Immature natural killer cell (primary cell): ENCODE measurements around the gene MUC5AC. TPM values are rescaled to one million over a fixed set of nuclear protein-coding genes. Genes with fewer than 3 reads are reported as not detected.

Experiments used
- DNase-seq, 3 donors: peaks; one replicate each; pipeline ENCODE4 v3.0.0; 2022; ENCODE audit warnings: mixed read lengths in 1 of 3
- H3K27ac Mint-ChIP-seq, 6 donors: one replicate each; pipeline ENCODE4 v1.8.0; 2020; ENCODE audit warnings: mixed read lengths in 6 of 6, mild to moderate bottlenecking in 5 of 6, inconsistent platforms in 4 of 6, moderate library complexity in 3 of 6
- H3K27me3 Mint-ChIP-seq, 3 donors: one replicate each; pipeline ENCODE4 v1.8.0; 2020 to 2021; ENCODE audit warnings: low read depth in 3 of 3, mild to moderate bottlenecking in 3 of 3, mixed read lengths in 3 of 3, moderate library complexity in 3 of 3, inconsistent platforms in 1 of 3
- H3K36me3 Mint-ChIP-seq, 3 donors: one replicate each; pipeline ENCODE4 v1.8.0; 2020; ENCODE audit warnings: mixed read lengths in 3 of 3, inconsistent platforms in 2 of 3, mild to moderate bottlenecking in 2 of 3
- H3K4me1 Mint-ChIP-seq, 2 donors: one replicate each; pipeline ENCODE4 v1.8.0; 2020; ENCODE audit warnings: inconsistent platforms in 2 of 2, mild to moderate bottlenecking in 2 of 2, mixed read lengths in 2 of 2, moderate library complexity in 1 of 2
- H3K4me3 Mint-ChIP-seq, 5 donors: one replicate each; pipeline ENCODE4 v1.8.0; 2020; ENCODE audit warnings: mild to moderate bottlenecking in 5 of 5, mixed read lengths in 5 of 5, inconsistent platforms in 3 of 5, moderate library complexity in 3 of 5
- H3K9me3 Mint-ChIP-seq, 6 donors: one replicate each; pipeline ENCODE4 v1.8.0; 2020; ENCODE audit warnings: mild to moderate bottlenecking in 6 of 6, mixed read lengths in 6 of 6, inconsistent platforms in 4 of 6, moderate library complexity in 3 of 6
- polyA plus RNA-seq, 3 donors: library from polyadenylated mRNA; unstranded; fragments of 300-500 nt; fragmentation: Illumina TruSeq; gene quantifications; one replicate each; pipeline ENCODE4 v1.2.3, GENCODE V29; 2021

MUC5AC gene
- polyA plus RNA-seq, 3 donors from 2014 or later, result not detected

GRCh38 chr11:1129143-1129610, 28.6 kb upstream of the MUC5AC start:
- Mint-ChIP-seq H3K4me3 (no peak overlapping the region), H3K4me1 (no peaks in the 10 kb centered on the region), H3K36me3 (peaks cover 5 to 7% (median 6%) of the 10 kb centered on the region in 3 donors), H3K27ac (no peak overlapping the region), H3K27me3 (peaks cover 2 to 5% (median 5%) of the 10 kb centered on the region in 3 donors), H3K9me3 (peaks cover 7 to 16% (median 12%) of the 10 kb centered on the region in 6 donors)
- DNase-seq, result no peak

GRCh38 chr11:1129611-1130160, 28.1 kb upstream of the MUC5AC start:
- DNase-seq, result no peak
- Mint-ChIP-seq H3K9me3 (peaks cover 12 to 21% (median 17%) of the 10 kb centered on the region in 6 donors), H3K4me3 (no peak overlapping the region), H3K27ac (no peak overlapping the region), H3K27me3 (peaks cover 2 to 9% (median 5%) of the 10 kb centered on the region in 3 donors), H3K36me3 (peaks cover 5 to 11% (median 11%) of the 10 kb centered on the region in 3 donors), H3K4me1 (no peaks in the 10 kb centered on the region)

- Mint-ChIP-seq H3K36me3 (peaks cover 5 to 11% (median 11%) of the 10 kb centered on the region in 3 donors), H3K27me3 (peaks cover 2 to 14% (median 6%) of the 10 kb centered on the region in 3 donors), H3K4me1 (no peaks in the 10 kb centered on the region), H3K27ac (no peak overlapping the region), H3K4me3 (no peak overlapping the region), H3K9me3 (peaks cover 16 to 29% (median 25%) of the 10 kb centered on the region in 6 donors)
- no peak for DNase-seq
These were observed 27.3 kb upstream of the MUC5AC start for GRCh38 chr11:1130276-1131032.

- Mint-ChIP-seq H3K4me1 (no peaks in the 10 kb centered on the region), H3K9me3 (peaks cover 17 to 31% (median 28%) of the 10 kb centered on the region in 6 donors), H3K4me3 (no peak overlapping the region), H3K27me3 (peaks cover 2 to 14% (median 6%) of the 10 kb centered on the region in 3 donors), H3K27ac (no peak overlapping the region), H3K36me3 (peaks cover 5 to 11% (median 11%) of the 10 kb centered on the region in 3 donors)
- DNase-seq, result no peak
These were observed 26.5 kb upstream of the MUC5AC start for GRCh38 chr11:1131033-1131911.

- H3K27ac Mint-ChIP-seq, result no peak overlapping the region
- no peak for DNase-seq
- peaks cover 6 to 23% (median 9%) of the 10 kb centered on the region in 3 donors for H3K27me3 Mint-ChIP-seq
- peaks cover 5 to 11% (median 11%) of the 10 kb centered on the region in 3 donors for H3K36me3 Mint-ChIP-seq
- H3K4me3 Mint-ChIP-seq, result no peak overlapping the region
- H3K9me3 Mint-ChIP-seq, result peaks cover 17 to 31% (median 28%) of the 10 kb centered on the region in 6 donors
- H3K4me1 Mint-ChIP-seq, result no peaks in the 10 kb centered on the region
These were observed 22.8 kb upstream of the MUC5AC start for GRCh38 chr11:1134848-1135445.

- Mint-ChIP-seq H3K4me1 (no peaks in the 10 kb centered on the region), H3K9me3 (peaks cover 14 to 40% (median 24%) of the 10 kb centered on the region in 6 donors), H3K27ac (no peak overlapping the region), H3K27me3 (peaks cover 4 to 23% (median 7%) of the 10 kb centered on the region in 3 donors), H3K4me3 (no peak overlapping the region), H3K36me3 (peaks cover 0 to 11% (median 8%) of the 10 kb centered on the region in 3 donors)
- DNase-seq, result no peak
These were observed 19.7 kb upstream of the MUC5AC start for GRCh38 chr11:1138097-1138496.

- peaks cover 4 to 32% (median 12%) of the 10 kb centered on the region in 6 donors for H3K9me3 Mint-ChIP-seq
- no peaks in the 10 kb centered on the region for H3K4me1 Mint-ChIP-seq
These were observed 18.2 kb upstream of the MUC5AC start for GRCh38 chr11:1139441-1140083.

GRCh38 chr11:1140642-1141490, 16.9 kb upstream of the MUC5AC start:
- peaks cover 0 to 21% (median under 1%) of the 10 kb centered on the region in 6 donors for H3K9me3 Mint-ChIP-seq
- H3K4me3 Mint-ChIP-seq, result no peak overlapping the region
- H3K4me1 Mint-ChIP-seq, result no peaks in the 10 kb centered on the region
- DNase-seq, result no peak
- no peak overlapping the region for H3K27ac Mint-ChIP-seq
- H3K36me3 Mint-ChIP-seq, result no peaks in the 10 kb centered on the region
- peaks cover 3 to 9% (median 8%) of the 10 kb centered on the region in 3 donors for H3K27me3 Mint-ChIP-seq

More at GRCh38 chr11:1139441-1140083, 18.2 kb upstream of the MUC5AC start:
- peaks cover 0 to 1% (median 0%) of the 10 kb centered on the region in 3 donors for H3K36me3 Mint-ChIP-seq
- H3K4me3 Mint-ChIP-seq, result no peak overlapping the region
- H3K27ac Mint-ChIP-seq, result no peak overlapping the region
- H3K27me3 Mint-ChIP-seq, result peaks cover 4 to 14% (median 8%) of the 10 kb centered on the region in 3 donors
- DNase-seq, result no peak

GRCh38 chr11:1146365-1146764, 11.4 kb upstream of the MUC5AC start:
- Mint-ChIP-seq H3K27me3 (peaks cover 0 to 8% (median 2%) of the 10 kb centered on the region in 3 donors), H3K36me3 (no peaks in the 10 kb centered on the region)

GRCh38 chr11:1147792-1148191, 10.0 kb upstream of the MUC5AC start:
- Mint-ChIP-seq H3K27me3 (peaks cover 0 to 8% (median 3%) of the 10 kb centered on the region in 3 donors), H3K9me3 (peaks cover 0 to 10% (median under 1%) of the 10 kb centered on the region in 6 donors), H3K36me3 (no peaks in the 10 kb centered on the region), H3K4me1 (peaks cover 0 to 6% of the 10 kb centered on the region in 2 donors), H3K27ac (no peak overlapping the region), H3K4me3 (no peak overlapping the region)
- DNase-seq, result no peak

More at GRCh38 chr11:1146365-1146764, 11.4 kb upstream of the MUC5AC start:
- Mint-ChIP-seq H3K4me3 (no peak overlapping the region), H3K9me3 (peaks cover 0 to 21% (median under 1%) of the 10 kb centered on the region in 6 donors), H3K4me1 (peaks cover 0 to 2% of the 10 kb centered on the region in 2 donors), H3K27ac (no peak overlapping the region)
- no peak for DNase-seq

- Mint-ChIP-seq H3K36me3 (no peaks in the 10 kb centered on the region), H3K4me1 (peaks cover 0 to 7% of the 10 kb centered on the region in 2 donors), H3K27me3 (peaks cover 0 to 5% (median 3%) of the 10 kb centered on the region in 3 donors), H3K9me3 (peaks cover 0 to 4% (median under 1%) of the 10 kb centered on the region in 6 donors), H3K4me3 (no peak overlapping the region), H3K27ac (no peak overlapping the region)
- DNase-seq, result no peak
These were observed 9.0 kb upstream of the MUC5AC start for GRCh38 chr11:1148752-1149180.

- Mint-ChIP-seq H3K27ac (no peak overlapping the region), H3K9me3 (peaks cover 0 to 2% (median 0%) of the 10 kb centered on the region in 6 donors), H3K36me3 (no peaks in the 10 kb centered on the region), H3K4me3 (no peak overlapping the region), H3K4me1 (peaks cover 0 to 7% of the 10 kb centered on the region in 2 donors), H3K27me3 (peaks cover 0 to 5% (median 3%) of the 10 kb centered on the region in 3 donors)
- DNase-seq, result no peak
These were observed 8.2 kb upstream of the MUC5AC start for GRCh38 chr11:1149545-1149944.
